VCaP (cell line): ENCODE results near the gene MIGA1.

Experiments
- H3K27ac ChIP-seq: fragments of 450-650 bp; 2 replicates; pipeline ENCODE4 v1.5.1; 2017
- TF ChIP-seq, protein P1 (sequence below): fragments of 450-650 bp; conservative IDR thresholded peaks from 2 replicates; pipeline ENCODE4 v1.5.1; 2017; ENCODE audit warnings: mild to moderate bottlenecking, moderate library complexity

MIGA1 gene

DNA sequence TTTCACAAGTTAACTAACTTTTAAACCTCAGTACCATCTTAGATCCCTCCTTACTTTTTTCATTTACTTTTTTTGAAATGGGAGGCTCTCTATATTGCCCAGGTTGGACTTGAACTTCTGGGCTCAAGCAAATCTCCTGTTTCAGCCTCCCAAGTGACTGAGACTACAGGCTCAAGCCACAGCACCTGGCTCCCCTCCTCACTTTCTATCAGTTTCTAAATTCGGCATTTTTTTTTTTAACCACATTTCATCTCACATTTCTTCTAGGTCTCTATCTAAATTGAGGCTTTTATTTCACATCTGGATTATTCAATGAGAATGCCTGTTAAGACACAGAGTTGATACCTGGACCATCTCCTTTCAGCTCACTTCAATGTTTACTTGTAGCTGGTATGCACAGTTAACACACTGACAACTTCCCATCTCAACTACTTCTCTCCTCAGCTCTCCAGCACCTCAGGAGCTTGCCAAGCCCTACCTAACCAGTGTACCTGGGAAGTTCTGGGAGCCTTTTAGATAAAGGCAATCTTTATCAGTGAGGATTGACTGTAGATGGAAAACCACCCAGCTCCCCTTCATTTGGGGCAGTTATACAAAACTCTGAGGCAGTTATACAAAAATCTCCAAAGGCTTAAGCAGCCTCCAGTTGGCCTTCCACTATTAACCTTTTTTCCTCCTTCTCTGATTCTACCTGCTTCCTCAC is 23.2 kb upstream of the MIGA1 start:
- TF ChIP-seq, protein P1, sequence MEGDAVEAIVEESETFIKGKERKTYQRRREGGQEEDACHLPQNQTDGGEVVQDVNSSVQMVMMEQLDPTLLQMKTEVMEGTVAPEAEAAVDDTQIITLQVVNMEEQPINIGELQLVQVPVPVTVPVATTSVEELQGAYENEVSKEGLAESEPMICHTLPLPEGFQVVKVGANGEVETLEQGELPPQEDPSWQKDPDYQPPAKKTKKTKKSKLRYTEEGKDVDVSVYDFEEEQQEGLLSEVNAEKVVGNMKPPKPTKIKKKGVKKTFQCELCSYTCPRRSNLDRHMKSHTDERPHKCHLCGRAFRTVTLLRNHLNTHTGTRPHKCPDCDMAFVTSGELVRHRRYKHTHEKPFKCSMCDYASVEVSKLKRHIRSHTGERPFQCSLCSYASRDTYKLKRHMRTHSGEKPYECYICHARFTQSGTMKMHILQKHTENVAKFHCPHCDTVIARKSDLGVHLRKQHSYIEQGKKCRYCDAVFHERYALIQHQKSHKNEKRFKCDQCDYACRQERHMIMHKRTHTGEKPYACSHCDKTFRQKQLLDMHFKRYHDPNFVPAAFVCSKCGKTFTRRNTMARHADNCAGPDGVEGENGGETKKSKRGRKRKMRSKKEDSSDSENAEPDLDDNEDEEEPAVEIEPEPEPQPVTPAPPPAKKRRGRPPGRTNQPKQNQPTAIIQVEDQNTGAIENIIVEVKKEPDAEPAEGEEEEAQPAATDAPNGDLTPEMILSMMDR, result no peak
- no peak overlapping the region for H3K27ac ChIP-seq

DNA sequence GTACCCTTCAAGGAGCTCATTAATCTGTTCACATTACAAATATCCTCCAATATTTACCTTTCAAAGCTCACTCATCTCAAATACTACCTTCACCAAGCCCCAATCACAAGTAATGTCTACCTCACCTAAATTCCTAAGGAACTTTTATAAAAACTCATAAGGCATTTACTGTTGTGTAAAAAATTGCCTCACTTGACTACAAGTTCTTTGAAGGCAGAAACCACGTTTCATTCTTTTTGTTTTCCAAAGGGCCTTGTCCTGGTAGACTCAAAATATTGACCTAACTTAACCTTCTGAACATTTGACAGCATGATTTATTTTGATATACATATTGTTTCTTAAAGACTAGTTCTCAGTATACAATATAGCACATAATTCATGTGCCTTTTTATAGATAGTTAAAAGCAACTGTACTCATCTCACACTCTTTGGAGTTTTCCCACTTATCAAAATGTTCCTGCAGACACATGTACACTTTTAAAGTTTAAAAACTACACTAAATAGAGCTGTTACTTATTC is 22.3 kb upstream of the MIGA1 start:
- TF ChIP-seq, protein P1, result no peak
- H3K27ac ChIP-seq, result peak overlapping the region; percentile 93

DNA sequence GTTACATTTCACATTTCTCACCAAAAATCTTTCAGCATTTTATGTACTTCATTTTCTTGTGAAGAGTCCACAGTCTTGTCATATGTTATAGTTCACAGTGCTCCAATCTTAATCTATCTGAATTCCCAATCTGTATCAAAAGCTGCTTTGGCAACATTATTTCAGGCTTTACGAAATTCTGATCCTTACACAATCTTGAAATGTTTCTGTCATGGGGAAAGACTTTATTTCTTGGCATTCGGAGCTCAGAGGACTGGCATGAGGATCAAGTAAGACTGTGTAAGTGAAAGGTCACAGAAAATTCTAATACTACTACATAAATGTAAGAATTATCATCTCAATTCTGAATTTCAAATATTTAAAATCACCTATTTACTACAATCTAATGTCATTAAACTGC is 21.8 kb upstream of the MIGA1 start:
- TF ChIP-seq, protein P1, result no peak
- peak overlapping the region; percentile 93 for H3K27ac ChIP-seq

DNA sequence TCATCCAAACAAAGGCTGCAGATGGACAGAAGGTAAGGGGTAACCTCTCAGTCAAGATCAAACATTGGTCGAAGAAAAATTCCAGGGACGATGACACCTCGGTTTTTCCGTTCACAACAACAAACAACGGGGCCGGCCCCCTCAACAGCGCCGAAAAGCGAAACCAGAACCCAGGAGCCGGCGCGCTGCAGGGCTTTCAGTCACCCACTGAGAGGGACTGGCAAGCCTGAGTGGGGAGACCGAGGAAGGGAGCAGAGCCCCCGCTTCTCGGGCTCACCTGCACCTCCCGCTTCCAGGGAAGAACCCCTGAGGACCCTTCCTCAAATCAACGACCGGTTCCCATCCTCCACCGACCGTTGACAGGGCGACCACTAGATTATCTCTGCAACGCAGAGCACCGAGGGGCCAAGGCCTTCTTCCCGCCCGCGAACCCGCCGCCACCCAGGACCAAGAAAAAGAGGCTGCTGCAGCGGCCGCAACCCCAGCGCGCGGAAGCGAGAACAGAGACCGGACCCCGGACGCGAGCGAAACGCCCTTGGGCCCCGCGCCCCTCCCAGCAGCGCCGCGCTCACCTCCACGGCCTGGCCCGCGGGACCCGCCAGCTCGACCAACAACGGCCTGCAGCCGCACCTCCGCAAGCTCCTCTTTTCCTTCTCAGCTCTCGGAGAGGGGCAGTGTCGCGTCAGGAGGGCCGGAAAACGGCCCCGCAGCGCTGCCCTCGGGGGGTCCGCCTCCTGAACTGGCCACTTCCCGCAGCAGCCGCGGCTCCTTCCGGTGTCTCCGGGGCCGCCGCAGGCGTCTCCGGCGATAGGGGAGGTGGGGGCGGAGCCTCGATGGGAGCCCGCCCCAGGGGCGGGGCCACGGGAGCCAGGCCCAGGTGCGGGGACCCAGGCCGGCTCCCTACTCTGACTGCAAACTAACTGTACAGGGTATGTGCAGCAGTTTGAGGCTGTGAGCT is 20.1 kb upstream of the MIGA1 start, which contains the start of gene USP33:
TSS of gene USP33 (minus strand) at position 782 of the 958 bp plus-strand sequence. CDS start 18,155 bp downstream, outside the sequence.
- TF ChIP-seq, protein P1, result no peak
- peak within 1 kb of the TSS; percentile 93 for H3K27ac ChIP-seq

DNA sequence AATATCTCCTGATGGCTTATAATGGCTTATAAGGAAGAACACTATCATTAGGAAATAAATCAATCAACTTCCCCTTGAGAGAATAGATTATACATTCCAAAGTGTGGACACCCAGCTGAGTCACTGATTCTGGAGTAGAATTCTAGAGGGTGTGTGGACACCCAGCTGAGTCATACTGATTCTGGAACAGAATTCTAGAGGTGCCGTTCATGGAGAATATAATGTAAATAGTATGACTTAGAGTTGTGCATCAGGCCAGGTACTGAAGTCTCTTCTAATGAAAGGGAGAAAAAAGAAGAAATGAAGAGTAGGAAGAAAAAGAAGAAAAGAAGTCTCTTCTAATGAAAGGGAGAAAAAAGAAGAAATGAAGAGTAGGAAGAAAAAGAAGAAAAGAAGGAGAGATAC is 17.4 kb upstream of the MIGA1 start:
- H3K27ac ChIP-seq, result no peak overlapping the region
- TF ChIP-seq, protein P1, result no peak

DNA sequence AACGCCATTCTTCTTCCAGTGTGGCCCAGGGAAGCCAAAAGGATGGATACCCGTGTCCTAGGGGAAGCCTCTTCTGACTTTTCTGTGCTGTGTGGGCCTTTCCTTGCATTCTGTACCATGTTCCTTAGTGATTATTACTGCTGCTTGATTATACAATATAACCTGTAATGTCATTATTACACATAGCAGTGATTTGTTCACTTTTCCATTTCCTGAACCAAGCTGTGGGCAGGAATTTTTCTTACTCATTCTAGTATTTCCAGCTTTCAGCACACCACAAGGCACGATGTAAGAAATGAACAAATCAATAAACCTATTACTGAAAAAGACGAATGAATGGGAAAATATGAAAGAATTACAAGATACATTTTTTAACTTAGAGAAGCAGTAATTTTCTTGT is 11.4 kb upstream of the MIGA1 start:
- no peak overlapping the region for H3K27ac ChIP-seq
- TF ChIP-seq, protein P1, result no peak

DNA sequence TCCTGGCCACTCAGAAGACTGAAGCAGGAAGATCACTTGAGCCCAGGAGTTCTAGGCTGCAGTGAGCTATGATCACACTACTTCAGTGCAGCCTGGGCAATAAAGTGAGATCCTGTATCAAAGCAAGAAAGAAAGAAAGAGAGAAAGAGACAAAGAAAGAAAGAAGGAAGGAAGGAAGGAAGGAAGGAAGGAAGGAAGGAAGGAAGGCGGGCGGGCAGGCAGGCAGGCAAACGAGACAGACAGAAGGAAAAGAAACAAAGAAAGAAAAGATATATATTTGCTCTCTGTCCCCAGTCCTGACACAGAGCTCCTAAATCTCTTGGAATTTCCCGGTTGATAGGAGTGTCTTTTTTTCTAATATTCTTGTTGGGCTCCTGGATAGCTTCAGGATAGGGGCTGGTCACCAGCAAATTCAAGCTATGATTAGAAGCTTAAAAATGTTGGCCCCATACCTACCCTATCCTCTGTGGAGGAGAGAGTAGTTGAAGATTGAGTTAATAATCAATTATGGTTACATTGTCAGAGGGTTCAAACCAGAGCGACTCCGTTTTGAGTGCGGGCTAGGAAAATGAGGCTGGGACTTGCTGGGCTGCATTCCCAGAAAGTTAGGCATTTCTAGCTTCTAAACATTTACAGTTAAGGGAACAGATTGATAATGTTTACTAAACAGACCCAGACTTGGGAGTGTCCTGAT is 3.3 kb upstream of the MIGA1 start:
- H3K27ac ChIP-seq, result no peak overlapping the region
- TF ChIP-seq, protein P1, result no peak
